SKM-1 (cell line): ENCODE data around the gene GNPAT.
A peak's percentile ranks its signal among the peaks of the same experiment; 100 is the strongest.

Experiments
- DNase-seq: peaks from one replicate; lab custom pipeline; 2025; ENCODE audit not compliant: unreplicated experiment; lab: John Stamatoyannopoulos, UW

Gene GNPAT

DNA sequence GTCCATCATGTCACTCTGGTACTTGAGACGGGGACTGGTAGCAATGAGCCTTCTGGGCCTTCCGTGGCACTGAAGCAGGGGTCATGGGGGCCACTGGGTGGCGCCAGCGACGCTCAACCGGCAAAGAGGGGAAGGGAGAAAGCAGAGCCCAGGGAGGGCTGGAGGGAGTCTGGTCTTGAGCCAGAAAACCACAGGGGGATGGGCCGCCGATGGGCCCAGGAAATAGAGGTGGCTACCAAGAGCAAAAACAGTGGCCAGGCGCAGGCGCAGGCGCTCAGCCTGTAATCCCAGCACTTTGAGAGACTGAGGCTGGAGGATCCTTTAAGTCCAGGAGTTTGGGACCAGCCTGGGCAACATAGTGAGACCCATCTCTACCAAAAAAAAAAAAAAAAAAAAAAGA is 74.9 kb downstream of the GNPAT start:
- DNase-seq: peak; percentile 65

DNA sequence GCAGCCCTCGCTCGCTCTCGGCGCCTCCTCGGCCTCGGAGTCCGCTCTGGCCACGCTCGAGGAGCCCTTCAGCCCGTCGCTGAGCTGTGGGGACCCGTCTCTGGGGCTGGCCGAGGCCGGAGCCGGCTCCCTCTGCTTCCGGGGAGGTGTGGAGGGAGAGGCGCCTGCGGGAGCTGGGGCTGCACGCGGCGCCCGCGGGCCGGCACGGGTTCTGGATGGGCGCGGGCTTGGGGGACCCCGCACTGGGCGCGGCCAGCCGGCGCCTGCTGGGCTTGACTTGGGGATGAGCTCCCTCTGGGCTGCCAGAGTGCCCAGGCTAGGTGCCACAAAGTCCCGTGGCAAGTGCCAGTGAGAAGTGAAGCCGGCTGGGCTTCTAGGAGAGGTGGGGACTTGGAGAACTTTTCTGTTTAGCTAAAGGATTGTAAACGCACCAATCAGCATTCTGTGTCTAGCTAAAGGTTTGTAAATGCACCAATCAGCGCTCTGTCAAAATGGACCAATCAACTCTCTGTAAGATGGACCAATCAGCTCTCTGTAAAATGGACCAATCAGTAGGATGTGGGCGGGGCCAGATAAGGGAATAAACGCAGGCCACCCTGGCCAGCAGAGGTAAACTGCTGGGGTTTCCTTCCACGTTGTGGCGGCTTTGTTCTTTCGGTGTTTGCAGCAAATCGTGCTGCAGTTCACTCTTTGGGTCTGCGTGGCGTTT is 76.4 kb downstream of the GNPAT start:
- no peak for DNase-seq

DNA sequence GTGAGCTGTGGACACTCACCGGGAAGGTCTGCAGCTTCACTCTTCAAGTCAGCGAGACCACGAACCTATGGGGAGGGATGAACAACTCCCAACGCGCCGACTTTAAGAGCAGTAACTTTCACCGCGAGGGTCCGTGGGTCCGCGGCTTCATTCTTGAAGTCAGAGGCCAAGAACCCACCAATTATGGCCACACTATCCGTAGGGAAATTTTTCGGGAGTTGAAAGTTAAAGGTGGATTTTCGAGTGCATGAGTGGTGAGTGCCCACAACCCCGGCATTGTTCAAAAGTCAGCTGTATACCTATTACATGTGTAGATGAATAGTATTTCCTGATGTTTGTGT is 77.0 kb downstream of the GNPAT start:
- no peak for DNase-seq

DNA sequence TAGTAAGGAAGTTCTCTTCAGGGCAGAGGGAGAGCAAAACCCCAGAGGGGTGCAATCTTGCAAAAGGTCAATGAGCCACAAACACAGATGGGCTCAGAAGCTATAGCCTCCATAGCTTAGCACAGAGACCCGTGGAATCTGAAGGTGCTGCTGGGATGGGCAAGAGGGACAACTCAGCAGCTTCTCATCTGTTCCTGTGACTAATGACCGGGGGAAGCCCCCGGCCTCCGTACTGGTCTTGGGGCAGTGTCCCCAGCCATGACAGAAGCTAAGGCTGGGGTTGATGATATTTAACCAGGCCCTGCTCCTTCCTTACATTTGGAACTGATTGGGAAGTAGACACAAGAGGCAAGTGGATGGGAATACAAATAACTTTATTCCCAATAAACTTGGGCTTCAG is 77.6 kb downstream of the GNPAT start:
- DNase-seq: no peak

DNA sequence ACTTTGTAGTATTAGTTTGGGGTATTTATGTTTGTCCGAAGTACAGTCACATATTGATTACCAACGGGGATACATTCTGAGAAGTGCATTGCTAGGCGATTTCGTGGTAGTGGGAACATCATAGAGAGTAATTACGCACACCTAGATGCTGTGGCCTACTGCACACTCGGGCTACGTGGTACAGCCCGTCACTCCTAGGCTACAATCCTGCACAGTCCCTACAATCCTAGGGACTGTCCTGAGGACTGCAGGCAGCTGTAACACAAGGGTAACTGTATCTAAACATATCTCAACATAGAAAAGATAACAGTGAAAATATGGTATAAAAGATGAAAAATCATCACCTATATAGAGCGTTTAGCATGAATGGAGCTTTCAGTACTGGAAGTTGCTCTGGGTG is 78.1 kb downstream of the GNPAT start:
- DNase-seq: no peak

DNA sequence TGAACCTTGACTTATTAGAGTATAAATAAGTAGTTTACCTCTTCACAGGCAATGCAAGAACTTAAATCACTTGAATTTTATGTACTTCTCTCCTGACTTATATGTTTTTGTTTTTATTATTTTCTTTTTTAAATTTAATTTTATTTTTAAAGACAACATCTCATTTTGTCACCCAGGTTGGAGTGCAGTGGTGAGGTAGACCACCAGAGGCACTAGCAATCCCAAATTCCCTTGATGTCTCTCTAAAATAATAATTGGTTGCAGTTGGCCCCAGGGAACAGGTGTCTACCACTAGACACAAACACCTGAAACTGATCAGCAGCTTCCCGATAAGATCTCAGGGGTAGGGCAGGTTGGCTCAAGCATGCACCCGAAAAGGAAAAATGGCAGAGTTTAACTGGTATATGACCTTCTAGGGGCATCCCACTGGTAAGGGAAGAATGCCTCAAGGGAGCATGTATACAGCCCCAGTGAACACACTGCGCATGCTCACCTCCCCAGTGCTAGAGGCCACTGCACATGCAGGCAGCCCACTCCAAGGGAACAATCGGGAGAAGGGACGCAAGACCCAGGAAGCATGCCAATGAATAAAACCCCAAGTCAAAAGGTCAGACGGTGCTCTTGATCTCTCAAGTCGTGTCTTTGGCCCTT is 82.0 kb downstream of the GNPAT start:
- no peak for DNase-seq

DNA sequence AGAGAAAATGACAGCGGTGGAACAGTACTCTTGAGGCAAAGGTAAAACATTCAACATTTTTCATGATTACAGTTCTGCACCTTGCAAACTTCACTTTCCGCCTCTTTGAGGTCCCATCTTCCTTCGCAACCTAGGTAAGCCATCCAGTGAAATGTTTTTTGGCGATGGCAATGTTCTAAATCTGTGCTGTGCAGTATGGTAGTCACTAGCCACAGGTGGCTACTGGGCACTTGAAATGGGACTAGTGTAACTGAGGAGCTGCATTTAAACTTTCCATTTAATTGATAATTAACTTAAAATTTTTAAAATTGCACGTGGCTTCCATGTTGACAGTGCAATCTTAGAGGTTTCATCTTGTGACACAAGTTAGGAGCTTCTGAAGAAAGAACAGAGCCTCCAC is 83.6 kb downstream of the GNPAT start:
- no peak for DNase-seq

DNA sequence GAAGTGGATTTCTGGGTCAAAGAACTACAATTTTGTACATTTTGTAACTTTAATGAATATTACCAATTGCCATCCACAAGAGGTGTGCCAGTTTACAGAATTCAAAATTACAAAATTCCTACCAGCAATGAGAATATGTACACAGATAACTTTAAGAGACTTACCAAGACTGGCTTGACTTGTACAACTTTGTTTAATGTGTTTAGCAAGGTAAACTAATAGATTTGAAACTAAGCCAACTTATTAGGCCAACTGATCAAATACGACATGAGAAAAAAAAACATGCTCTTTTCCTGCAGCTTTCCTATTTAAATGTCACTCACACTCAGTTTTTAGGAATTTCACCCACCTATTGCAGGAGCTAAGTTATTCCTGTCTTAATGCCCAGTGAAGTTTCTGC is 85.2 kb downstream of the GNPAT start:
- no peak for DNase-seq
